MG63 (cell line): ENCODE results near the gene GARIN5B. TPM values are rescaled to one million over a fixed set of nuclear protein-coding genes. Genes with fewer than 3 reads are reported as not detected.
A peak's percentile ranks its signal among the peaks of the same experiment; 100 is the strongest.

Experiments
- DNase-seq: peaks from one replicate; pipeline ENCODE4 v3.0.0-alpha.2; 2020
- H3K27me3 ChIP-seq: fragments of 250-450 bp; sonication (Bioruptor Pico); 2 replicates; pipeline ENCODE4 v1.5.1; 2020; ENCODE audit warnings: mild to moderate bottlenecking, moderate library complexity
- H3K36me3 ChIP-seq: fragments of 250-450 bp; sonication (Bioruptor Pico); 2 replicates; pipeline ENCODE4 v1.5.1; 2020; ENCODE audit warnings: mild to moderate bottlenecking, moderate library complexity
- H3K4me3 ChIP-seq: fragments of 250-450 bp; sonication (Bioruptor Pico); 2 replicates; pipeline ENCODE4 v1.5.1; 2020; ENCODE audit warnings: mild to moderate bottlenecking, moderate library complexity
- H3K9me3 ChIP-seq: fragments of 250-450 bp; sonication (Bioruptor Pico); 2 replicates; pipeline ENCODE4 v1.5.1; 2020; ENCODE audit warnings: mild to moderate bottlenecking, moderate library complexity
- total RNA-seq: library from RNA; depleted of rRNA; stranded (reverse); fragments of >200 nt; shearing (Covaris generic); gene quantifications from 2 replicates; pipeline ENCODE4 v1.2.3, GENCODE V29; 2014; ENCODE audit warnings: low replicate concordance

Gene GARIN5B
- total RNA-seq, 1 experiment from 2014 or later, result not detected

DNA sequence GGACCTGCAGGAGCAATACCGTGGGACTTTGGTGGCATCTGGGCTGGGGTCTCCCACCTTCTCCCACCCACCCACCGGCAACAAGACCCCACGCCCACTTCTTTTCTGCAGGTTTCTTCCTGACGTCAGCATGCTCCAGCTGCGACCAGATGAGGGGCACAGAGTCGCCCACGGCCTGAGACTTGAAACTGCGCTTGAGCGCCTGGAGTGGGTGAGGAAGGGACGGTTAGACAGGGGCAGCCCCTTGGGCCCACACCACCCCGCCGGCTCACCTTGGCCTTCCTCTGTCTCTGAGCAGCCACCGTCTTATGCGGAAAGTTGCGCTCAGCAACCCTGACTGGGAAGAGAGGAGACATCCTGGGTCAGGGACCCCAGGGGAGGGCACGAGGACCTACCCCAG, 2.2 kb downstream of the GARIN5B start:
- Histone ChIP-seq H3K9me3 (no peaks in the 10 kb centered on the region), H3K4me3 (no peak overlapping the region), H3K27me3 (peaks cover 16% of the 10 kb centered on the region), H3K36me3 (no peaks in the 10 kb centered on the region)
- DNase-seq, result no peak

DNA sequence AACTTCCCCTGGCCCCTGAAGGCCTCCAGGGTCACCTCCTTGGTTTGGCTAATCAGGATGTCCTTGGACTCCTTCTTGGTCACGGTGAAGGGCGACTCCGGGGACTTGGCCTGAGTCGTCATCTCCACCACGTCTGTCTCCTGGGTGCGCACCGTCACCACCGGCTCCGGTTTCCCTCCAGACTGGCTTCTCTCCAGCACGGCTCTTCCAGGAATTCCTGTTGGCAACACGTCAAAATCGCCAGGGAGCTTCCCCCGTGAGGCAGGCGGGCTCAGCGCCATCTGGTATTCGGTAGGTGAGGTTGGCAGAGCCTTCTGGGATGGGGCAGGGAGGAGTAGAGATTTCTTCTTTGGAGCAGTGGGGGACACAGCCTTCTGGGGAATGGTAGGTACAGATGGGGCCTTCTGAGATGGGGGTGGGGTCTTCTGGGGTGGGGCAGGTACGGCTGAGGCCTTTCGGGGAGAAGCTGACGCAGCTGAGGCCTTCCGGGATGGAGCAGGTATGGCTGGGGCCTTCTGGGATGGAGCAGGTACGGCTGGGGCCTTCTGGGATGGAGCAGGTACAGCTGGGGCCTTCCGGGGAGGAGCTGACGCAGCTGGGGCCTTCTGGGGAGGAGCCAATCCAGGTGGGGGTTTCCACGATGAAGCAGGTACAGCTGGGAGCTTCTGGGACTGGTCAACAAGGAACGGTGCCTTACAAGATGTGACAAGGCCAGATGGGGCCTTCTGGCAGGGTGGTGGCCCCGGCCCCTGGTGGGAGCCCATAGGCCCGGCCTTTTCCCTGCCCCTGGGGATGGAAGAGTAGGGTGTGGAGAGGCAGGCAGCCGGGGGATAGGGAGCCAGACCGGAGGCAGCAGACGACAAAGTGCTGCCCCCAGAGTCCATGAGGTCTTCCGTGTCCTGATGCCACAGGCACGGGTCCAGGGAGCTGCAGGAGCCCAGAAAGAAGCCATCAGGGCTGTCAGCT, 3.8 kb downstream of the GARIN5B start:
- H3K36me3 ChIP-seq, result no peaks in the 10 kb centered on the region
- no peak for DNase-seq
- H3K27me3 ChIP-seq, result peaks cover 29% of the 10 kb centered on the region
- H3K4me3 ChIP-seq, result no peak overlapping the region
- H3K9me3 ChIP-seq, result no peaks in the 10 kb centered on the region

DNA sequence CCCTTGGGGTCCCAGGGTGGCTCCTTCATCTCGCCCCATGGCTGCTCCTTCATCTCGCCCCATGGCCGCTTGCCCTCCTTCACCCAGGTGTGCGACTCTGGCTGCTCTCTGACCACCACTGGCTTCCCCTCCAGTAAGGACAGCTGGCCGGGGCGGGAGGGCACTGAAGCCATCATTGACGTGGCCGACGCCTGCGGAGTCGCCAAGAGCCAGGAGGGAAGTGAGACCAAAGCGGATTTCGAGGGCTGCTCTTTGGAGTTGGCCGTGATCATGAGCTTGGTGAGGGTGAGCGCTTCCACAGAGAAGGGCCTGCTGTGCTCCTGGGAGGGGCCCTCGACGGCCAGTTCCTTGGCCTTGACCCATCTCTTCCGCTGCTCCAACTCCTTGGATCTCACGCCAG, 4.6 kb downstream of the GARIN5B start:
- DNase-seq, result no peak
- H3K27me3 ChIP-seq, result peaks cover 37% of the 10 kb centered on the region
- no peaks in the 10 kb centered on the region for H3K9me3 ChIP-seq
- H3K4me3 ChIP-seq, result no peak overlapping the region
- H3K36me3 ChIP-seq, result no peaks in the 10 kb centered on the region

DNA sequence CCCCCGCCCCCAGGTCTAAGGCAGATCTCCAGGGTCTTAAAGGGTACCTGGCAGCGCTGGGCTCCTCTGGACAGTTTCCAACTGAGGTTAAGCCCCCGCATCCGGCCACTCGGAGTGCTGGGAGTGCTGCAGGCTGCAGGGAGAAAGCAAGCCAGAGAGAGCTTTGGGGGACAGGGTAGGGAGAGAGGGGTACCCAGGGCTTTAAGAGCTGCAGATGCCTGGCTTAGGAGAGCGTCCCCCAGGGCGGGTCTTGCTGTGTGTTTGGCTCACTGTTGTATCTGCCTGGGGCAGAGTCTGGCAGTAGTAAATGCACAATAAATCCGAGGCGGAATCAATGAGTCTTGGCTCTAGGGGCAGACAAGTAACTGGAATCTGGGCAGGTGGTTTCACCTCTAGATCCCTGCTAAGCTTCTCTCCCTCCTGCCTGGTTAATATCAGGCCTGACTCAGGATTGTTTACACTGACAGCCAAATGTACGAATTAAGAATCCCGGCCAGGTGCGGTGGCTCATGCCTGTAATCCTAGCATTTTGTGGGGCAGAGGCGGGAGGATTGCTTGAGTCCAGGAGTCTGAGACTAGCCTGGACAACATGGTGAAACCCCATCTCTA, 7.7 kb downstream of the GARIN5B start:
- no peak for DNase-seq
- Histone ChIP-seq H3K36me3 (no peaks in the 10 kb centered on the region), H3K4me3 (no peak overlapping the region), H3K9me3 (no peaks in the 10 kb centered on the region), H3K27me3 (peaks cover 56% of the 10 kb centered on the region)

DNA sequence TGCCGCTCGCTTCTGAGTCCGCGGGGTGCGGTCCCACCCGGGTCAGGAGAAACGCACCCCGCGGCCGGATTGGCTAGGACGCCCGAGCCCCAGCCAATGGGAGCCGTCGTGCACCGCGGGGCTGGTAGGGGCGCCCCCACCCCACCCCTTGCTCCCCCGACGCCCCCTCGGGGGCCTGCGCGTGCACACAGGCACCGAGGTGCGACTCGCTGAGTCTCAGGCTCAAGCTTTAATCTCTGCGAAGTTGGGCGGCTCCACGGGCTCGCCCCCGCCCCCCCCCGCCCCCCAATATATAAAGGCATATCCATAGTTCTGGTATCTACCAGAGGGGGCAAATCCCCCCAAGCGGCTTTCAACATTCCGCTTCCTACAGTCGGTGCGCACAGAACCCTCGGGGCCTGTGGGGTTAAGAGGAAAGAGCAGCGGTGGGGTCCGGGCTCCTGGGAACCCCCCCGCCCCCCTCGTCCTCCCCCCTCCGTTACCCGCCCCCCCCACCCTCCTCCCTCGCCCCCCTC, 8.3 kb downstream of the GARIN5B start, which contains the start of gene COX6B2:
Gene COX6B2 (minus strand): TSS at position 22 of the 515 bp plus-strand sequence. CDS start 198 bp downstream, outside the sequence.
- H3K27me3 ChIP-seq, result peaks cover 56% of the 10 kb centered on the region
- H3K36me3 ChIP-seq, result no peaks in the 10 kb centered on the region
- DNase-seq, result no peak
- H3K9me3 ChIP-seq, result no peaks in the 10 kb centered on the region
- peak within 1 kb of the TSS; percentile 36 for H3K4me3 ChIP-seq

DNA sequence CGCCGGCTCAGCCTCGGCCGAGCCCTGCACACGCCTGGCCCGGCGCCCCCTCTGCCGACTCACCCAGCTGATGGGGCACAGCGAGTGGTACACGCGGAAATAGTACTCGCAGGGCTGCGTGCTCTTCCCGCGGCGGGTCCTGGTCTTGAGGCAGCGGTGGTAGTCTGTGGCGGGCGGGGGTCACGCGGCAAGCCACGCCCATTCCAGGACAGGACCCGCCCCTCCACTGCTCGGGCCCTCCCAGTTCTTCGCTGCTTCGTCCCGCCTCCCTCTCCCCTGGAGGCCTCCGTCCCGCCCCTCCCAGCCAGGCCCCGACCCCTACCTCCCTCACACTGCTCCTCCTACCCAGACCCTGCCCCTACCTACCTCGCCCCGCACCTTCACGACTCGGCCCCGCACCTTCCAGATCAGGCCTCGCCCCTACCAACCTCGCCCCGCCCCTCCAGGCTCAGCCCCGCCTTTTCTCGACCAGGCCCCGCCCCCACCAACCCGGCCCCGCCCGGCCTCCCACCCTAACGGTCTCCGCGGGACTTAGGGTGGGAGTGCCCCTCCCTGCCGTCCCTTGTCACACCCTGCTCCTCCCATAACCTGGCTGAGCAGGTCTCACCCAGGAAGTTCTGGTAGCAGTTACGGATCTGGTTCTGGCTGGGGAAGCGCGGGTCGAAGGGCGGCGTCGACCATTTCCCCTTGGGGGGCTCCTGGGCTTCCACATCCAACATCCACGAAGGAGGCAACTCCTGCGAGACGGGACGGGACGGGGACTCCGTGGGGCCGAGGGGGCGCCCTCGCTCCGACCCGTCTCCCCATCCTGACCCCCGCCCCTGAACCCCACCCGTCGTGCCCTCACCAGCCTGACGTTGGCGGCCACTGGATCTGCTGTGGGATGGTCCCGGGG, 9.0 kb downstream of the GARIN5B start:
- DNase-seq, result peak; percentile 38
- Histone ChIP-seq H3K27me3 (peaks cover 56% of the 10 kb centered on the region), H3K9me3 (no peaks in the 10 kb centered on the region), H3K4me3 (peak overlapping the region; percentile 36), H3K36me3 (no peaks in the 10 kb centered on the region)

DNA sequence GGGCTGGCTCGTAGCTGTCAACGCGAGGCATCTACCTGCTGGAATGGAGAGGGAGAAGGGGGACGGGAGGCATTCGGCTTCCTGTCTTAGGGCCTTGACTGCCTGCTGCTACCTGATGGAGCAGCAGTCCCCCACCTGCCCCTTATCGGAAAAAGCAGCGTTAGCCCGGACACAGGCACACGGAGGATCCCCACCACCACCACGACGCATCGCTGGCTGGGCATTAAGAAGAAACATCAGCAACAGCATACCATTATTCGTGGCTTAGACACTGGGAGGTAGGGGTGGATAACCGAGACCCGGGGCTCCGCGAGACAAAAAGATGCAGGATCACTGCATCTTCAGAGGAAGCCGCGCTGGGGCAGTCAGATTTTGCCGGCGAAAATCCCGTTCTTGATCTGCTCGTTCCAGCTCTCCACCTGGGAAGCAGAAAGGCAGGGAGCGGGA, 9.7 kb downstream of the GARIN5B start:
- H3K4me3 ChIP-seq, result peak overlapping the region; percentile 36
- no peaks in the 10 kb centered on the region; the same call in 1 of the 2 replicates for H3K36me3 ChIP-seq
- no peak for DNase-seq
- no peaks in the 10 kb centered on the region for H3K9me3 ChIP-seq
- peaks cover 56% of the 10 kb centered on the region for H3K27me3 ChIP-seq

DNA sequence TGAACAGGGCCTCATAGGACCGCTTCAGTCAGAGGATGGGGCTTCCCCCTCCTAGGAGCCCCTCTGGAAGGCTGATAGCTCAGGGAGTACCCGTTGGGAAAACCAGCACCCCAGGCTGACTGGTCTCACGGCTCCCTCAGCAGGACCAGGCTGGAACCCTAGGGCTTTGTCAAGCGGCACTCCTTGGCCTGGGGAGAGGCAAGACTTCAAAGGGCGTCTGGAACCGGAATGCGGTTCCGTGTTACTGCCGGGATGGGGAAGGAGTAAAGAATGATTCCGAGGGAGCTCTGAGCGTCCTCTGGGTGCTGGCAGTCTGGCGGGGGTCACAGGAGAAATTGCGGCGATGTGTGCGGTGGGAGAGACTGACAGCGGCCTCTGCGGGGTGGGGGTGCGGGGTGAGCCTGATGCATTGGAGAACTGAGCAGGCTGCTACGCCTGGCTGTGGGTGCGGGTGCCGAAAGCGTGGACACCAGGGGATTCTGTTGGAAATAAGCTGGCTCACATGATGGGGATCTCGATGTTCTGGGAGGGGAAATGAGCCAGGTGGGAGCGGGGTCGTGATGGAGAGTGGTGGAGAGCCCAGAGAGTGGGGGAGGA, 10.4 kb downstream of the GARIN5B start:
- no peak overlapping the region for H3K4me3 ChIP-seq
- no peak for DNase-seq
- no peaks in the 10 kb centered on the region for H3K9me3 ChIP-seq
- no peaks in the 10 kb centered on the region; the same call in 1 of the 2 replicates for H3K36me3 ChIP-seq
- H3K27me3 ChIP-seq, result peaks cover 55% of the 10 kb centered on the region

DNA sequence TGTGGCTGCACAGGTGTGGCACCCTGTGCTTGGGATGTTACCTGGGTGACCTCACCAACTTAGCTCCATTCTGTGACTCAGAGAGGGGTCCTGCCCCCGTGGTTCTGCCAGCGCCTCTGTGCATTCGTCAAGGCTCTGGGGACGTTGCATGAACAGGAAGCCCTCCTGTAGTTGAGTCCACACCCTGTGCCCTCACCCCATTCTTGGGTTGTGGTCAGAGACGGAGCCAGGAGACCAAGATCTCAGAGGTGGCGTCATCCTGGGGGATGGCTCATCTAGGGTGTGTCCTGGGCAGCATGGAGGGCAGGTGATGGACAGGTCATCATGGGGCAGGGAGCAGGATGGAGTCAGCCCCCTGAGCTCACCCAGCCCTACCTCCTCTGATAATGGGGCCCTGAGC, 11.0 kb downstream of the GARIN5B start:
- no peak for DNase-seq
- Histone ChIP-seq H3K27me3 (peaks cover 49% of the 10 kb centered on the region), H3K9me3 (no peaks in the 10 kb centered on the region), H3K36me3 (no peaks in the 10 kb centered on the region; the same call in 1 of the 2 replicates), H3K4me3 (no peak overlapping the region)

DNA sequence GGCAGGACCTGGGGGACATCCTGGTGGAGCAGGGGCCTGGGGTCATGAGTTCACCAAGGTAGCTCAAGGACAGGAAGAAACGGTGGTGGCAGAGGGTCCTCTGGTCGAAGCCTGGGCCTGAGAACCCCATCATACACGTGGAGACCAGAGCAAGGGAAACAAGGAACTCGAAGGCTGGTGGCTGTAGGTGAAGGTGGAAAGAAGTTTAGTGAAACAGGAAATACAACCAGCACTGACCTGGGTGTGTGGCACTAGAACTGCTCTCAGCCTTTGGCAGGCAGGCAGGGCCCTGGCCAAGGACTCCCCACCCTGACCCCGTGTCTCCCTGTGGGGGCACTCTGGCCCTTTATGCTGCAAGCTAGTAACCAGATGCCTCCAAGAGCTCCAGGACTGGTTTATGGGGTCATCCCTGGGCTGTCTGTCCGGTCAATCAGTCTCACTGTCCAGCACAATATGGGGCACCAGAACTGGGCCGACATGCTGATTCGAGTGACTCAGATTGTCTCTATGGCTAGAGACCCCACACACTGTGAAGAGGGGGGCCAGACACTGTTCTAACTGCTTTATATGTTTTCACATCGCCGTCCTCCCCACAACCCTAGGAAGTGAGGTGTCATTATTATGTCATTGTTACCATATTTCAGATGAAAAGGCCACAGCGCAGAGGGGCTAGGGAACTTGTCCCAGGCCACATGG, 12.3 kb downstream of the GARIN5B start:
- H3K9me3 ChIP-seq, result no peaks in the 10 kb centered on the region
- peaks cover 38% of the 10 kb centered on the region for H3K27me3 ChIP-seq
- H3K36me3 ChIP-seq, result peaks cover 4% of the 10 kb centered on the region; the same call in 1 of the 2 replicates
- DNase-seq, result no peak
- no peak overlapping the region for H3K4me3 ChIP-seq

DNA sequence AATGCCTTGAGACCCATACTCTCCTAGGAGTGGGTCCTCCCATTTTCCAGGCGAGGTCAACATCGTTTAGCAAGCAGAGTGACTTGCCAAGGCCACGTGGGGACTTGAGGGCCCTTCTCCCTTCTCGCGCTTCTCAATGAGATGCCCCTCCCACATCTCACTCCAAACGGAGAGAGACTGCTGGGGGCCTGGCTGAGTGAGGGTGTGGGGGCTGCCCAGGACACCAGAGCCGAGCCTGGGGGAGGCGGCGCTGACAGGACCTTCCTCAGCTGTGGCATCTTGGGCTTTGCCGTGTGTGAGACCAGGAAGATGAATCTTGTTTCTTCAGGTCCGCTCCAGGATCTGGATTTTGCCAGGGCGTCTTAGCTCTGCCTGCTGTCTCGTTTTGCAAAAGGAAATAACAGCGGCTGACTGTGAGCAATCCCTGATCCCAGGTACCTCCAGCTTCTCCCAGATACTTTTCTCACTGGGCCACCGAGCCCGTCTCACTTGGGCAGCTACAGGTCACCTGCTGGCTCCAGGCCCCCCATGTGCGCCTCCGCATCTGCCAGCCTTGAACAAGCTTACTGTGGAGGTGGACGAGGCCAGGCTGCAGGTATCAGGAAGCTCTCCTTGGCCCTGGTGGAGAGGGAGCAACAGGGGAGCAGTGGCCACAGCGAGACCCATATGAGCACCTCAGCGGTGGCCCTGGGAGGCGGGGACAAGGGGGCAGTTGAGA, 14.6 kb downstream of the GARIN5B start:
- H3K27me3 ChIP-seq, result peaks cover 19% of the 10 kb centered on the region
- no peaks in the 10 kb centered on the region for H3K9me3 ChIP-seq
- peaks cover 4% of the 10 kb centered on the region; the same call in 1 of the 2 replicates for H3K36me3 ChIP-seq
- H3K4me3 ChIP-seq, result no peak overlapping the region
- no peak for DNase-seq

DNA sequence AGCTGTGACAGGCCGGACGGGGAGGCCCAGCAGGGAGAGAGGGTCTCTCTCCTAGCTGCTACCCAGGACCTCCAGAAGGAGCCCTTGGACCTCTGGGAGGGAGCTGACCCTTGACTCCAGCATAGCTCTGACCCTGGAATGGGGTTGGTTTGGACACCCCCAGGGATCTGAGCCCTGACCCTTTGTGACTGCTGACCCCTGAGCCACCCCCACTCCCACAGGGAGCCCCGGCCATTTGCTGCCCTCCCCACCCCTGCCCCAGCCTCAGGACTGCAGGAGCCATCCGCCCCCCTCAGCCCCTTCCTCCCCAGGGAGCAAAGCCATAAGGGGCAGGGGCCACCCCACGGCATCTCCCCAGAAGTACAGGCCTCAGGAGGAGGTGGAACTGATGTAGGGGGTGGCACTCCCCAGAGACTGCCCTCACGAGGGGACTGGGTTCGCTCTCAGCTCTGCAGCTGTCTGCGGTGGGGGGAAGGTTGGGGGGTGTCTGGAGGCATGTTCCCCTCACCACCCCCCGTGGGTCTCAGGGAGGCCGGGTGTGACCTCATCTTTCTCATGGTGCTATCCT, 15.5 kb downstream of the GARIN5B start:
- no peak for DNase-seq
- peaks cover 6% of the 10 kb centered on the region; the same call in 1 of the 2 replicates for H3K36me3 ChIP-seq
- no peaks in the 10 kb centered on the region for H3K9me3 ChIP-seq
- peaks cover 9% of the 10 kb centered on the region for H3K27me3 ChIP-seq
- H3K4me3 ChIP-seq, result no peak overlapping the region

DNA sequence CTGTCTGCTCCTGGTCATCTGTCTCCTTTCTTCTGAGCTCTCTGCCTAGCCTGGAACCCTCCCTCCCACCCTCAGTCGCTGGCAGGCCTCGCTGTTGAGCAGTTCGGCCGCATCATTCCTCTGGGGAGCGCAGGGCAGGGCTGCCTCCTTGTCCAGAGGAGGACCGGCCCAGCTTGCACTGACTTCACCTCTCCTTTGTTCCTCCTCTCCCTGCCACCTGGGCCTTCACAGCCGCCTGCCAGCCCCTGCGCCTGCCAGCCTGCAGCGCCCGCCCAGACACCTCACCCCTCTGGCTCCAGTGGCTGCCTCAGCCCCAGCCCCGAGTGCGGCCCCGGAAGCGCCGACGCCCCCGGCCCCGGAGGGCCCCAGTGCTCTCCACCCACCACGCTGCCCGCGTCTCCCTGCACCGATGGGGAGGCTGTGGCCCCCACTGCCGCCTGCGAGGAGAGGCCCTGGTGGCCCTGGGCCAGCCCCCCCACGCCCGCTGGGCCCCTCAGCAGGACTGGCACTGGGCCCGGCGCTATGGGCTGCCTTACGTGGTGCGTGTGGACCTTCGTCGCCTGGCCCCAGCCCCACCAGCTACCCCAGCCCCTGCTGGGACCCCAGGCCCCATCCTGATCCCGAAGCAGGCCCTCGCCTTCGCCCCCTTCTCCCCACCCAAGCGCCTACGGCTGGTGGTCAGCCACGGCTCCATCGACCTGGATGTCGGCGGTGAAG, 16.2 kb downstream of the GARIN5B start:
- Histone ChIP-seq H3K36me3 (peaks cover 13% of the 10 kb centered on the region), H3K4me3 (no peak overlapping the region)
- DNase-seq, result no peak

More for the DNA sequence above, 16.2 kb downstream of the GARIN5B start:
- Histone ChIP-seq H3K9me3 (no peaks in the 10 kb centered on the region), H3K27me3 (peaks cover 3% of the 10 kb centered on the region)
